A549 treated with CpdA at 1 μM for 4 hours (cell line): ENCODE measurements around the gene SPANXN1. TPM values are rescaled to one million over a fixed set of nuclear protein-coding genes. Genes with fewer than 3 reads are reported as not detected.

ENCODE experiments used
- total RNA-seq: library from RNA; stranded (reverse); fragments of 200-300 nt; extraction: Qiagen RNA extraction; gene quantifications from 5 replicates; pipeline ENCODE4 v1.2.3, GENCODE V29; 2022; ENCODE audit warnings: low read depth

SPANXN1 gene, protein sequence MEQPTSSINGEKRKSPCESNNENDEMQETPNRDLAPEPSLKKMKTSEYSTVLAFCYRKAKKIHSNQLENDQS
- not detected in 5 replicates for total RNA-seq

GRCh38 chrX:145247203-145247602 is at the start of gene SPANXN1:
Gene SPANXN1, plus strand, starts transcription at chrX:145247503. Its CDS starts 84 bp downstream, at chrX:145247587.

